GM19468 (cell line): ENCODE data around the gene TBC1D2B.

Experiments used
- ATAC-seq: cut with Tn5 transposase; IDR thresholded peaks from one replicate; pipeline ENCODE4 v1.9.1; 2021; ENCODE audit warnings: mild to moderate bottlenecking, moderate library complexity, moderate number of reproducible peaks; ENCODE audit not compliant: unreplicated experiment; ENCODE audit errors: extremely low read depth

The TBC1D2B gene

DNA sequence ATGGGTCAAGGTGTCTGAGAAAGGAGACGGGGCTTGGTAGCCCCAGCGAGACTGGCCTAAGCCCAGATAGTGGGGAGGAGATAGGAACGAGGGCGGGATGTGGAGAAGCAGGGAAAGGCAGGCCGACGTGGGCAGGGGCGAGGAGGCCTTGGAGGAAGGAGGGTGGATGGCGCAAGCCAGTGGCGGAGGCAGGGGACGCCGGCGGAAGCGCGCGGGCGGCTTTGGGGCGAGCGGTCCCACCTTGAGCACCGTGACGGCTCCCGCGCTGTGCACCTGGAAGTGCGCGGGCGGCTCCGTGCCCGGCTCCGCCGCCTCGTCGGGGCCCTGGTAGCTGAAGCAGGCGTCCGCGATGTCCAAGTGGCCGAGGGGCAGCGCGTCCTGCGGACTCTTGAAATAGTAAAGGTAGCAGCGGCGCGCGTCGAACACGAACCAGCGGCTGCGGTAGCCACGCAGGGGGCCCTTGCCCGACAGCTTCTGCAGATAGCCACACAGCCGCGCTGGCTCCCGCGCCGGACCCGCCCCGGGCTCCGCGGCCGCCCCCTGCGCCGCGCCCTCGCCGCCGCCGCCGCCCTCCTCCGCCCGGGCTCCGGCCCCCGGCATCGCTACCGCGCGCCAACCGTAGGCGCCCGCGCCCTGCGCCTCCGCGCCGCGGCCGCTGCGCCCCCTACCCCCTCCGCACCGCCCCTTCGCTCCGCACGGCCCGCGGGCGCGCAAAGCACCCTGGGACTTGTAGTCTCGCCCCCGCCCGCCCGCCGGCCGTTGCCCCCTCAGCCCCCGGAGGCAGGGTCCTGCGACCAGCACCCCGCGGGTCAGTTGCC lies at the start of gene TBC1D2B:
Gene TBC1D2B, minus strand, starts transcription at position 659 of the 818 bp plus-strand sequence. Its CDS starts 59 bp downstream, at position 600.
- ATAC-seq: peak; percentile 29

- ATAC-seq: no peak
These were observed 47.8 kb upstream of the TBC1D2B start for GRCh38 chr15:78125267-78125666.

GRCh38 chr15:78120523-78120922 lies 43.0 kb upstream of the TBC1D2B start:
- ATAC-seq: no peak

GRCh38 chr15:78112551-78112950 lies 35.0 kb upstream of the TBC1D2B start:
- no peak for ATAC-seq

DNA sequence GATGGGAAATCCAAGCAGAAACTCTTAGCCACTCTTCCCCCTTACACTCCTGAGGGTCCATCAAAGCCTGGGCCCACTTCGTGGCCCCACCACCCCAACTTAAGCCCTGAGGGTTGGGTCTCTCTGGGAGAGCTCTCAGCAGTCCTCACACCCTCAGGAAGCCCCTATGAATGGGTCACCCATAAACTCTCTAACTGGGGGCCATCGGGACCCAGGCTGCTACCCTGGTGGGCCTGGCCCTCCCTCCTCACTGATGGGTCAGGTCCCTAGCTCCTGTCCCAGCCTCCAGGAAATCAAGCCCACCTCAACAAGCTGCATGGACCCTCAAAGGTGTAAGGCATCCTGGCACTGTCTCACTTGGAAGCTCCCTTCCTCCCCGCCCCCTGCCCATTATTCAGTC lies 34.3 kb upstream of the TBC1D2B start:
- no peak for ATAC-seq

DNA sequence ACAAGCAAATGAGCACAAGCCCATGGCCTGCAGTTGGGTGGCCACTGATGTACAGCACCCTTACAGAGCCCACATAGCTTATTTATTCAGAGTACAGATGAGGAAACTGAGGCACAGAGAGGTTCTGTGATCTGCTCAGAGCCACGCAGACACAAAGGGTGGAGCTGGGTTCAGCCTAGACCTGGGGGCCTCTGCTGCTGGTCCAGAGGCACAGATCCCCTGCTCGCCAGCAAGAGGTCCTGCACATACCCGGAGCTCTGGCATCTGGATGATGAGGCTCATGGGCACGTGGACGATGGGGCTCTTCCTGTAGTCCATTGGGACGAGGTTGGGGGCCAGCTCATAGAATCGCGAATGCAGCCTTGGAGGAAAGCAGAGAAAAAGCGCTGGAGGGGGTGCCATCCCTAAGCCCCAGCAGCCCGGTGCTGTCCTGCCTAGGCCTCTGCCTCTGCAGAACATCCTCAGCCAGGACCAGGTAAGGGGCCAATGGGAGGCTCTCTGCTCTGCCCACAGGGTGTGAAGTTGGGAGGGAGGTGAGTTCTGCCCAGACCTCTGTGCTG lies 33.5 kb upstream of the TBC1D2B start:
- no peak for ATAC-seq

DNA sequence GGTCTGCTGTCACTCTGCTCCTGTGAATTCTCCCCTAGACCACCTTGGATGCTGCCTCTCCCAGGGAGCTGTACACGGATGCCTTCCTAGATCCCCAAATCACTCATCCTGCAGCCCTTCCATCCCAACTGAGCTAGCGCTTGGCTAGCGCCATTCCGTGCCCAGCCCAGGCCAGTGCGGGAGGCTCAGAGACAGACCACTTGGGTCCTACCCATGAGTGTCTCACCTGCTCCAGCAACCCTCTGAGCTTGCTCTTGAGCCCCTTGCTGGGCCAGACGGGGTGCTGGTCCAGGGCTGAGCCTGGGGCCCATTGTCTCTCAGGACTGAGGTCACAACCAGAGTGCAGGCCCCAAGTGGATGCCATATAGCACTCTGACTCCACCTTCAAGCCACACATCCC lies 32.6 kb upstream of the TBC1D2B start:
- no peak for ATAC-seq

- no peak for ATAC-seq
These were observed 31.6 kb upstream of the TBC1D2B start for GRCh38 chr15:78109156-78109555.

GRCh38 chr15:78108300-78109084 lies 31.0 kb upstream of the TBC1D2B start:
- ATAC-seq: no peak

- no peak for ATAC-seq
These were observed 30.0 kb upstream of the TBC1D2B start for GRCh38 chr15:78107471-78107870.

GRCh38 chr15:78105476-78106241 lies 28.1 kb upstream of the TBC1D2B start:
- no peak for ATAC-seq

DNA sequence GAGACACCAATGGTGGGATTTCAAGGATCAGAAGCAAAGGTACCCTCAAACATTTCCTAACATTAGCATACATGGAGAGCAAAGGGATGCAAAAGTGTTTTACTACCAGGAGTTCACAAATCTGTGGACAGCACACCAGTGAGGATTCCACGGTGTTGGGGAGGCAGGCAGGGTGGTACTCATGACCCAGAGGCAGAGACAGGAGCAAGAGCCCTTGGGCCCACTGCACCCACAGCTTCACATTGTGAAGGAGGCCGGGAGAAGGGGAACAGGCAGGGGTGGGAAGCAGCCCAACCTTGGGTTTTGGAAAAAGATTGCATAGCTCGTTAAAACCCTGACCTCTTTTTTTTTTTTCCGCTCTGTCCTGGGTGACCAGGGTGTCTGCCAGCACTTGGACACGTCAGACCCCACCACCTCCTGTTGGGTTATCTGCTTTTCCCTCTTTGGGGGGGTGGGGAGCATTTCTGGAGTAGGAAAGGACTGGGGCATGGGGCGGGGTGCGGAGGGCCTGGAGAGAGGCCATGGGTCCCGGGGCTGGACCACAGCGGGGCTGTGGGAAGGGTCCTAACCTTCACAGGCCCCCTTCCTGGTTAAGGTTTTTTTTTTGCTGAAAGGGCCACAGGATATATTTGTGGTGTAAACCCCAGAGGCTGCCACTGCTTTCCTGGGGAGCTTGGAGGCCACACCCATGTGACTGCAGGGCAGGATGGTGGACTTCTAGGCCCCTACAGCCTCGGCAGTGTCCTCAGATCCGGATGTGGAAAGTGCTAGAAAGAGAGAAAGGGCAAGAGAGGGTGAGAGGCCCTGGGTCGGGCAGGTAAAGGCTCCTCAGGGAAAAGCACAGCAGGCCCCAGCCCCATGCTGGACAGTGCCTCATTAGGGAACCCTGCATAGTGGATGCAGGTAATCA lies 27.3 kb upstream of the TBC1D2B start:
- no peak for ATAC-seq

DNA sequence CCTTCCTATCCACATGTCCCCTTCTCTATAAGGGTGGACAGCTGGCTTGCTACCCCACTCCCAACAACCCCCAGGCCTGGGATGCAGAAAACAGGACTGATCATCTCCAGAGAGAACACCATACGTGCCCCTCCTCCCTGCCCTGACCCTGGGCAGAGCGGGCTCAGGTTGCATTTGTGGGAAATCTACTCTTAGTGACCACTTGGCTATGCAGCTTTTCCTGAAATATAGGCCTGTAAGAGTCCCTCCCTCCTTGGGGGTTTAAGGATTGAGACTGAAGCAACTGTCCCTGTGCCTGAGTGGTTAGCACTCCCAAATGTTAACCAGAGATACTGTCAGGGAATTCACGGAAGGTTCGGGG lies 26.6 kb upstream of the TBC1D2B start:
- no peak for ATAC-seq

DNA sequence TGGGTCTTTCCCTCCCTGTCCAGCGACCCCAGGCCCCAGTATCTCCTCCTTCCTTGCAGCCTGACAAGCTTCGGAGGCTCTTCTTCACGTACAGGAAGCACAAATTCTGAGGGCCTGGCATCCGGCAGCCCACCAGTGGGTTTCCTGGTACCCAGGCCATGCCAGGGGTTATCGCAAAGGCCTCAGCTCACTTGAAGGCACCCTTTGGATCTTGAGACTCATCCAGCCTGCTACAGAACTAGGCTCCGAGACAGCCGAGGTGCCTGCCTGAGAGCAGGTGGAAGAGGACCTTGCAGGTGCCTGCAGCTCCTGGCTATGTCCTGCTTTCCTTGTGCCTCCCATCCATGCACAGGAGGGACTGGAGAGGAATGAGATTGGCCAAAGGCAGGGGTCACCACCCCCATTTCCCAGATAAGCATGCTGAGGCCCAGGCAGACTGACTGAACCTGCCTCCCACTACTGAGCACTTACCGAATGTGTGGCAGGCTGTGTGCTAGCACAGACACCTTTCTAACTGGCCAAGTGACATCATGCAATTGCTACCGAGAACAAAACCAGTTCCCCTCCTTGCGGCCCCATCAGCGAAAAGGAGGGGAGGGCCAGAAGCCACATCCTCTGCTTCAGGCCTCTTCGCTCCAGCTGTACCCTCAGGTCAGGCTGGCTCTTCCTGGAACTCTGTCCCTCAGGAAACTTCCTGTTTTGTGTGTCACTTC lies 26.1 kb upstream of the TBC1D2B start:
- ATAC-seq: peak; percentile 73

DNA sequence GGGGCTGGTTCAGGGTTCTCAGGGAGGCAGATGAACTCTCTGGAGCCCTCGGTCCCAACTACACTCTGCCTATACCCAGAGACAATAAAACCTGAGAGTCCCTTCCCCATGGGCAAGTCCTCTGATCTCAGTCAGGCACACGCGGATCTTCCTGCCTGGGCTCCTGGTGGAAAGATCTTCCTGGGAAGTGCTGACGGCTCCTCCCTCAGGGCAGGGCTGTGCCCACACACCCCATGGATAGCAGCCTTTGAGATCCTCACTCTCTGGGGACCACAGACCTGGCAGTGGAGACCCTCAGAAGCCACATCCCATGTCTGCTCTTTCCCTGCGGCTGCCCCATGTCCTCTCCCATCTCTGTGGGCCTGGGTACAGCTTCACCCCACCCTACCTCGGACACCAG lies 25.2 kb upstream of the TBC1D2B start:
- ATAC-seq: no peak

GRCh38 chr15:78102211-78102610 lies 24.7 kb upstream of the TBC1D2B start:
- no peak for ATAC-seq

- ATAC-seq: no peak
These were observed 24.1 kb upstream of the TBC1D2B start for GRCh38 chr15:78101423-78102105.

GRCh38 chr15:78100886-78101285 lies 23.4 kb upstream of the TBC1D2B start:
- ATAC-seq: no peak
